Cardiac muscle cell (in vitro differentiated cells and primary cell): ENCODE measurements around the gene PLEKHA6. TPM values are rescaled to one million over a fixed set of nuclear protein-coding genes. Genes with fewer than 3 reads are reported as not detected.

Experiments
- DNase-seq, 2 donors: peaks; one replicate each; pipeline versions ENCODE4 v3.0.0 to v3.0.0-alpha.2; 2010 to 2017; ENCODE audit warnings: low read depth in 1 of 2, low spot score in 1 of 2
- H3K27ac ChIP-seq: fragments of 200-600 bp; sonication (generic); 2 replicates; pipeline ENCODE4 v1.5.1; 2016
- H3K27me3 ChIP-seq: fragments of 200-600 bp; sonication (generic); 2 replicates; pipeline ENCODE4 v1.6.0; 2016; ENCODE audit warnings: control low read depth
- H3K36me3 ChIP-seq: fragments of 200-600 bp; sonication (generic); 2 replicates; pipeline ENCODE4 v1.5.1; 2016; ENCODE audit warnings: control low read depth
- H3K4me1 ChIP-seq: fragments of 200-600 bp; sonication (generic); 2 replicates; pipeline ENCODE4 v1.8.1; 2017; ENCODE audit warnings: low read depth, mild to moderate bottlenecking, mixed run types
- H3K4me3 ChIP-seq: fragments of 200-600 bp; sonication (generic); 2 replicates; pipeline ENCODE4 v1.5.1; 2016; ENCODE audit warnings: mild to moderate bottlenecking
- H3K9me3 ChIP-seq: fragments of 200-600 bp; sonication (generic); 2 replicates; pipeline ENCODE4 v1.5.1; 2017; ENCODE audit warnings: low read depth, mild to moderate bottlenecking, control low read depth
- CTCF ChIP-seq: IDR thresholded peaks from 2 replicates; pipeline ENCODE4 v1.5.1; 2012; ENCODE audit warnings: low read depth, mild to moderate bottlenecking, low read length
- polyA plus RNA-seq: library from polyadenylated mRNA; unstranded; fragments of >200 nt; fragmentation: Nextera tagmentation; extraction: Ambion mirVana; gene quantifications from 2 replicates; pipeline ENCODE4 v1.2.1, GENCODE V29; 2016
- total RNA-seq: library from RNA; depleted of rRNA; stranded (reverse); fragments of >200 nt; gene quantifications from 2 replicates; pipeline ENCODE4 v1.2.3, GENCODE V29; 2016

PLEKHA6 gene
- total and polyA plus RNA-seq, 2 experiments from 2014 or later, result 41.6 to 44.1 TPM

GRCh38 chr1:204301171-204301957, 58.4 kb downstream of the PLEKHA6 start:
- Histone ChIP-seq H3K27ac (no peak overlapping the region), H3K36me3 (no peaks in the 10 kb centered on the region), H3K4me3 (no peak overlapping the region), H3K9me3 (no peaks in the 10 kb centered on the region), H3K27me3 (no peaks in the 10 kb centered on the region), H3K4me1 (peaks cover 19% of the 10 kb centered on the region)
- DNase-seq, result no peak
- TF ChIP-seq CTCF, result no peak

- Histone ChIP-seq H3K9me3 (no peaks in the 10 kb centered on the region), H3K27me3 (no peaks in the 10 kb centered on the region), H3K4me1 (peaks cover 34% of the 10 kb centered on the region), H3K36me3 (no peaks in the 10 kb centered on the region), H3K4me3 (no peak overlapping the region), H3K27ac (no peak overlapping the region)
- DNase-seq, result no peak
- TF ChIP-seq CTCF, result no peak
These were observed 59.8 kb downstream of the PLEKHA6 start for GRCh38 chr1:204299814-204300365.

GRCh38 chr1:204296431-204296988, 63.2 kb downstream of the PLEKHA6 start:
- Histone ChIP-seq H3K27me3 (no peaks in the 10 kb centered on the region), H3K27ac (peak overlapping the region; percentile 86), H3K9me3 (no peaks in the 10 kb centered on the region), H3K4me3 (no peak overlapping the region), H3K36me3 (no peaks in the 10 kb centered on the region), H3K4me1 (peaks cover 45% of the 10 kb centered on the region)
- DNase-seq, result peak; percentile 83 to 87
- TF ChIP-seq CTCF, result no peak

GRCh38 chr1:204295671-204296070, 64.1 kb downstream of the PLEKHA6 start:
- H3K27ac ChIP-seq, result peak overlapping the region; percentile 86
- no peaks in the 10 kb centered on the region for H3K27me3 ChIP-seq
- no peak for TF ChIP-seq CTCF
- no peak overlapping the region for H3K4me3 ChIP-seq
- H3K4me1 ChIP-seq, result peaks cover 42% of the 10 kb centered on the region
- DNase-seq, result peak in 1 of 2 donors; percentile 30
- no peaks in the 10 kb centered on the region for H3K9me3 ChIP-seq
- H3K36me3 ChIP-seq, result no peaks in the 10 kb centered on the region

- H3K27ac ChIP-seq, result peak overlapping the region; percentile 86
- TF ChIP-seq CTCF, result no peak
- no peaks in the 10 kb centered on the region for H3K27me3 ChIP-seq
- DNase-seq, result peak in 1 of 2 donors; percentile 94
- no peaks in the 10 kb centered on the region for H3K36me3 ChIP-seq
- no peaks in the 10 kb centered on the region for H3K9me3 ChIP-seq
- H3K4me1 ChIP-seq, result peaks cover 50% of the 10 kb centered on the region
- H3K4me3 ChIP-seq, result no peak overlapping the region
These were observed 65.4 kb downstream of the PLEKHA6 start for GRCh38 chr1:204294357-204294756.
